RWPE1 (cell line): Measurements from ENCODE around the gene CLASRP.

Source experiments
- CTCF ChIA-PET: fragments of 350-600 bp; sonication (Branson Sonifier 250); formaldehyde crosslinking; extraction: SDS; loops from one replicate; lab custom pipeline; 2021; lab: Yijun Ruan, JAX
- POLR2A ChIA-PET: fragments of 400-600 bp; formaldehyde crosslinking; extraction: SDS; loops from one replicate; lab custom pipeline; 2020; ENCODE audit warnings: antibody characterized with exemption; ENCODE audit not compliant: low non-redundant PET; lab: Yijun Ruan, JAX
- DNase-seq: peaks from one replicate; pipeline ENCODE4 v3.0.0; 2012; ENCODE audit warnings: low spot score
- H3K27ac ChIP-seq: fragments of 450-650 bp; 2 replicates; pipeline ENCODE4 v1.5.1; 2017
- CTCF ChIP-seq: fragments of 450-650 bp; conservative IDR thresholded peaks from 2 replicates; pipeline ENCODE4 v1.5.1; 2017; ENCODE audit warnings: low read depth, mild to moderate bottlenecking

CLASRP gene

DNA sequence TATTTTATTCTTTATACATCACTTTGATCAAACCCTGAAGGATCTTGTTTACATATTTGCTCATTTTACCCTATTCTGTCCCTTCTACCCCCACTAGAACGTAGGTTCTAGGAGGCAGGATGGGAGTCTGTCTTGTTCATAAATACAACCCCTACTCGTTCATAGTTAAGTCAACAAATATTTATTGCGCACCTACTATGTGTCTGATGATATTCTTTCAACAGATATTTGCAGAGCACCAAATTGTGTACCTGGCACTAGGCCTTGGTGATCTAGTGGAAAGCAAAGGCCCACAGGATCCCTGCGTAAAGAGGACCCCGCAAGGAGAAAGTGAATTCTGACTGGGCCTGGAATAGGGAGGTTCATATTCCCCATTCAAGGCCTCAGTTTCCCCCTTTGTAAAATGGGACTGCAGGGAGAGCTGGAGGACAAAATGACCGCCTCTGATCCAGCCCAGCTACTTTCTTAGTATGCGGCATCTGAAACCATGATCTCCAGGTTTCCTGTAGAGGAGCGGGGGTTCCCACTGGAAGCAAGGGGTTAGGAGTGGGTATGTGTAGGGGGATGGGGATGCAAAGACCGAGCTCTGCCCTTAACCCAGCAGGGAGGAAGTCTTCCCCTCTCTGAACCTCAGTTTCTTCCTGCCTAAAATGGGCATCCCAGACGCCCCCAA, 39.7 kb downstream of the CLASRP start:
- no peak for TF ChIP-seq CTCF
- ChIA-PET CTCF (no interaction called here), POLR2A (no interaction called here)
- peak overlapping the region; percentile 90 for H3K27ac ChIP-seq
- no peak for DNase-seq

GRCh38 chr19:45079063-45079910, 40.4 kb downstream of the CLASRP start, which contains the start of gene GEMIN7:
Gene GEMIN7 (plus strand): TSS chr19:45079260. CDS start chr19:45090115, 10,855 bp downstream.
- CTCF ChIA-PET: interaction anchor here (0.6 kb wide), 1 partner anchor 73 kb away, joined by 3 read pairs; no protein-coding TSS in a partner anchor
- POLR2A ChIA-PET: no interaction called here
- TF ChIP-seq CTCF: peak; percentile 25
- peak; percentile 67 for DNase-seq
- peak within 1 kb of the TSS; percentile 90 for H3K27ac ChIP-seq

GRCh38 chr19:45079911-45080370, 41.1 kb downstream of the CLASRP start:
- H3K27ac ChIP-seq: peak overlapping the region; percentile 90
- POLR2A ChIA-PET: no interaction called here
- no peak for TF ChIP-seq CTCF
- CTCF ChIA-PET: interaction anchor here (0.6 kb wide), 1 partner anchor 73 kb away, joined by 3 read pairs; no protein-coding TSS in a partner anchor
- no peak for DNase-seq

DNA sequence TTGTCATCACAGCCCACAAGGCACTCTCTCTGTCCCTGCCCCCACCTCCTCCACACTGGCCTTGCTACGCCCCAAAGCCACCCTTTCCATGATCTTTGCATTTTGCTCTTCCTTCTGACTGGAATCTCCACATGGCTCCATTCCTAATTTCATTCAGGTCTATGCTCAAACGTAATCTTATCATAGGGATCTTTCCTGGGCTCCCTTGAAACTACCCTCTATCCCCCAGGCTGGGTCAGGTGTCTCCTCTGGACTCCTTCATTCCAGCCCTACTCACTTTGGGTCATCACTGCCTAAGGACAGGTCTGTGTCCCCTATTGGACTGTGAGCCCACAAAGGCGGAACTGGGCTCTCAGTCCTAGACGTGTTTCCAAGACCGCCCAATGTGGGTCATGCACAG, 43.3 kb downstream of the CLASRP start:
- CTCF ChIA-PET: no interaction called here
- no peak for TF ChIP-seq CTCF
- DNase-seq: no peak
- POLR2A ChIA-PET: no interaction called here
- H3K27ac ChIP-seq: no peak overlapping the region

DNA sequence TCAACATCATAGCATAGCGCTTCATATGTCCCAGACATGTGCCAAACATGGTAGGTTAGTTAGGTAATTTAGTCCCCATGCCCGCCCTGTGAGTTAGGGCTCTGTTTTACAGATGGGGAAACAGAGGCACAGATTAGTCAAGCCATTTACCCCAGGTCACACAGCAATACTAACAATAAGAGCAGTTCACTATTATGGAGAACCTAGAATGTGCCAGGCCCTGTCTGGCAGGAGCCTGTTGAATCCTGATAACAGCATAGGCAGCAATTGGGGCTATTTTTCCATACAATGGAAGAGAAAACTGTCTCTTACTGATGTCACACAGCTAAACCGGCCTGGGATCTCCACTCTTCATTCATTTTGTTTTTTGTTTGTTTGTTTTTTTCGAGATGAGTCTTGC, 47.6 kb downstream of the CLASRP start:
- peak overlapping the region; percentile 36 for H3K27ac ChIP-seq
- DNase-seq: no peak
- CTCF ChIA-PET: no interaction called here
- no peak for TF ChIP-seq CTCF
- POLR2A ChIA-PET: interaction anchor here (0.6 to 0.7 kb wide), 2 partner anchors 48 to 73 kb away, joined by 3 read pairs; no protein-coding TSS in a partner anchor

DNA sequence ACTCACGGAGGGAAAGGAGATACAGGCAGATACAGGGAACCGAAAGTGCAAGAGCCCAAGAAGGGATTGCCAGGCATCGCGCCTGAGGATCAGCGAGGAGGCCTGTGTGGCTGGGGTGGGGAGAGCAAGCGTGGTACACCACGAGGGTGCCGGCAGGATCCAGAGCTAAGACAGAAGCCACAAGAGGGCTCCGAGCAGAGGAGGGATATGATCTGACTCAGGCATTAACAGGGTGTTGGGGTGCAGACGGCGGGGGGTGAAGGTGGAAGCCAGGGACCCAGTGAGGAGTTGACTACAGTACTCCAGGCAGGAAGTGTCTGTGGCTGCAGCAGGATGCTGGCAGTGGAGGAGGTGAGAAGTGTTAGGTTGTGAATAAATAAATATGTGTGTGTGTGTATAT, 48.7 kb downstream of the CLASRP start:
- CTCF ChIA-PET: interaction anchor here (0.5 kb wide), 1 partner anchor 37 kb away, joined by 4 read pairs; no protein-coding TSS in a partner anchor
- H3K27ac ChIP-seq: peak overlapping the region; percentile 36
- TF ChIP-seq CTCF: no peak
- POLR2A ChIA-PET: no interaction called here
- DNase-seq: no peak
